ENCODE measurements around the gene CAMK2D. TPM values are rescaled to one million over a fixed set of nuclear protein-coding genes. Genes with fewer than 3 reads are reported as not detected.

Gene CAMK2D
- total and polyA plus RNA-seq, 2 donors: 33.8 to 125 TPM

- Histone ChIP-seq H3K27ac (ENCODE audit: low read depth) (no peak overlapping the region), H3K4me1 (ENCODE audit: insufficient read depth) (no peaks in the 10 kb centered on the region), H3K36me3 (ENCODE audit: insufficient read depth) (no peaks in the 10 kb centered on the region), H3K4me3 (ENCODE audit: low read depth, low read length) (no peak overlapping the region)
- DNase-seq (ENCODE audit: extremely low spot score): no peak
These were observed 134.2 kb downstream of the CAMK2D start for GRCh38 chr4:113627321-113627720.

- 98% methylated on average over 2 of the region's 2 CpGs for WGBS
- Histone ChIP-seq H3K27ac (ENCODE audit: low read depth) (no peak overlapping the region), H3K4me1 (ENCODE audit: insufficient read depth) (no peaks in the 10 kb centered on the region), H3K36me3 (ENCODE audit: insufficient read depth) (no peaks in the 10 kb centered on the region), H3K4me3 (ENCODE audit: low read depth, low read length) (no peak overlapping the region)
- no peak for DNase-seq (ENCODE audit: extremely low spot score)
These were observed 135.6 kb downstream of the CAMK2D start for GRCh38 chr4:113625902-113626301.

GRCh38 chr4:113623274-113623894 is 138.2 kb downstream of the CAMK2D start:
- DNase-seq (ENCODE audit: extremely low spot score): no peak
- Histone ChIP-seq H3K4me1 (ENCODE audit: insufficient read depth) (no peaks in the 10 kb centered on the region), H3K27ac (ENCODE audit: low read depth) (no peak overlapping the region), H3K4me3 (ENCODE audit: low read depth, low read length) (no peak overlapping the region), H3K36me3 (ENCODE audit: insufficient read depth) (no peaks in the 10 kb centered on the region)

GRCh38 chr4:113621633-113622032 is 139.9 kb downstream of the CAMK2D start:
- DNase-seq (ENCODE audit: extremely low spot score): no peak
- no peaks in the 10 kb centered on the region for H3K4me1 ChIP-seq (ENCODE audit: insufficient read depth)
- no peak overlapping the region for H3K27ac ChIP-seq (ENCODE audit: low read depth)
- no peaks in the 10 kb centered on the region for H3K36me3 ChIP-seq (ENCODE audit: insufficient read depth)
- 98% methylated on average over 2 of the region's 2 CpGs for WGBS
- no peak overlapping the region for H3K4me3 ChIP-seq (ENCODE audit: low read depth, low read length)

- Histone ChIP-seq H3K4me3 (ENCODE audit: low read depth, low read length) (no peak overlapping the region), H3K36me3 (ENCODE audit: insufficient read depth) (no peaks in the 10 kb centered on the region), H3K27ac (ENCODE audit: low read depth) (no peak overlapping the region), H3K4me1 (ENCODE audit: insufficient read depth) (no peaks in the 10 kb centered on the region)
- WGBS: 88% methylated on average over 2 of the region's 2 CpGs
- DNase-seq (ENCODE audit: extremely low spot score): no peak
These were observed 141.5 kb downstream of the CAMK2D start for GRCh38 chr4:113620032-113620431.

- DNase-seq (ENCODE audit: extremely low spot score): no peak
- 66% methylated on average over 4 of the region's 4 CpGs for WGBS
- H3K36me3 ChIP-seq (ENCODE audit: insufficient read depth): no peaks in the 10 kb centered on the region
These were observed 142.0 kb downstream of the CAMK2D start for GRCh38 chr4:113619526-113619925.

GRCh38 chr4:113618205-113618604 is 143.3 kb downstream of the CAMK2D start:
- Histone ChIP-seq H3K4me1 (ENCODE audit: insufficient read depth) (no peaks in the 10 kb centered on the region), H3K36me3 (ENCODE audit: insufficient read depth) (no peaks in the 10 kb centered on the region), H3K27ac (ENCODE audit: low read depth) (no peak overlapping the region), H3K4me3 (ENCODE audit: low read depth, low read length) (no peak overlapping the region)
- no peak for DNase-seq (ENCODE audit: extremely low spot score)
- 27% methylated on average over 2 of the region's 2 CpGs for WGBS

More at GRCh38 chr4:113619526-113619925, 142.0 kb downstream of the CAMK2D start:
- Histone ChIP-seq H3K4me3 (ENCODE audit: low read depth, low read length) (no peak overlapping the region), H3K27ac (ENCODE audit: low read depth) (no peak overlapping the region), H3K4me1 (ENCODE audit: insufficient read depth) (no peaks in the 10 kb centered on the region)

- Histone ChIP-seq H3K27ac (ENCODE audit: low read depth) (no peak overlapping the region), H3K36me3 (ENCODE audit: insufficient read depth) (no peaks in the 10 kb centered on the region), H3K4me3 (ENCODE audit: low read depth, low read length) (no peak overlapping the region), H3K4me1 (ENCODE audit: insufficient read depth) (no peaks in the 10 kb centered on the region)
- DNase-seq (ENCODE audit: extremely low spot score): no peak
- 97% methylated on average over 6 of the region's 6 CpGs for WGBS
These were observed 144.3 kb downstream of the CAMK2D start for GRCh38 chr4:113617195-113617594.

GRCh38 chr4:113616443-113616842 is 145.1 kb downstream of the CAMK2D start:
- H3K27ac ChIP-seq (ENCODE audit: low read depth): no peak overlapping the region
- H3K36me3 ChIP-seq (ENCODE audit: insufficient read depth): no peaks in the 10 kb centered on the region
- H3K4me1 ChIP-seq (ENCODE audit: insufficient read depth): no peaks in the 10 kb centered on the region
- 42% methylated on average over 1 of the region's 1 CpG for WGBS
- no peak overlapping the region for H3K4me3 ChIP-seq (ENCODE audit: low read depth, low read length)
- DNase-seq (ENCODE audit: extremely low spot score): no peak

GRCh38 chr4:113614414-113614813 is 147.1 kb downstream of the CAMK2D start:
- Histone ChIP-seq H3K27ac (ENCODE audit: low read depth) (no peak overlapping the region), H3K36me3 (ENCODE audit: insufficient read depth) (no peaks in the 10 kb centered on the region), H3K4me1 (ENCODE audit: insufficient read depth) (no peaks in the 10 kb centered on the region), H3K4me3 (ENCODE audit: low read depth, low read length) (no peak overlapping the region)
- 86% methylated on average over 2 of the region's 2 CpGs for WGBS
- no peak for DNase-seq (ENCODE audit: extremely low spot score)

- DNase-seq (ENCODE audit: extremely low spot score): no peak
- no peaks in the 10 kb centered on the region for H3K4me1 ChIP-seq (ENCODE audit: insufficient read depth)
- H3K27ac ChIP-seq (ENCODE audit: low read depth): no peak overlapping the region
- no peaks in the 10 kb centered on the region for H3K36me3 ChIP-seq (ENCODE audit: insufficient read depth)
- H3K4me3 ChIP-seq (ENCODE audit: low read depth, low read length): no peak overlapping the region
- WGBS: 98% methylated on average over 4 of the region's 4 CpGs
These were observed 148.0 kb downstream of the CAMK2D start for GRCh38 chr4:113613503-113613902.

- H3K4me1 ChIP-seq (ENCODE audit: insufficient read depth): no peaks in the 10 kb centered on the region
These were observed 151.0 kb downstream of the CAMK2D start for GRCh38 chr4:113610537-113610936.

GRCh38 chr4:113607998-113608397 is 153.5 kb downstream of the CAMK2D start:
- no peak overlapping the region for H3K4me3 ChIP-seq (ENCODE audit: low read depth, low read length)
- H3K27ac ChIP-seq (ENCODE audit: low read depth): no peak overlapping the region
- 95% methylated on average over 1 of the region's 1 CpG for WGBS
- H3K4me1 ChIP-seq (ENCODE audit: insufficient read depth): no peaks in the 10 kb centered on the region
- no peak for DNase-seq (ENCODE audit: extremely low spot score)
- H3K36me3 ChIP-seq (ENCODE audit: insufficient read depth): no peaks in the 10 kb centered on the region

More at GRCh38 chr4:113610537-113610936, 151.0 kb downstream of the CAMK2D start:
- Histone ChIP-seq H3K36me3 (ENCODE audit: insufficient read depth) (no peaks in the 10 kb centered on the region), H3K27ac (ENCODE audit: low read depth) (no peak overlapping the region), H3K4me3 (ENCODE audit: low read depth, low read length) (no peak overlapping the region)
- WGBS: 61% methylated on average over 3 of the region's 3 CpGs
- no peak for DNase-seq (ENCODE audit: extremely low spot score)

GRCh38 chr4:113607147-113607720 is 154.3 kb downstream of the CAMK2D start:
- H3K27ac ChIP-seq (ENCODE audit: low read depth): no peak overlapping the region
- no peak overlapping the region for H3K4me3 ChIP-seq (ENCODE audit: low read depth, low read length)
- no peaks in the 10 kb centered on the region for H3K36me3 ChIP-seq (ENCODE audit: insufficient read depth)
- no peak for DNase-seq (ENCODE audit: extremely low spot score)
- H3K4me1 ChIP-seq (ENCODE audit: insufficient read depth): no peaks in the 10 kb centered on the region
- 96% methylated on average over 9 of the region's 9 CpGs for WGBS
